ENCODE results near the gene LURAP1L.
A peak's percentile ranks its signal among the peaks of the same experiment; 100 is the strongest.

The LURAP1L gene

GRCh38 chr9:12760758-12761157, 14.1 kb upstream of the LURAP1L start:
- no peaks in the 10 kb centered on the region for H3K36me3 ChIP-seq (ENCODE audit: insufficient read depth, low read length)
- no peaks in the 10 kb centered on the region for H3K27me3 ChIP-seq (ENCODE audit: insufficient read depth, low read length)
- no peaks in the 10 kb centered on the region for H3K9me3 ChIP-seq (ENCODE audit: low read length)
- H3K4me3 ChIP-seq (ENCODE audit: low read length) = no peak overlapping the region
- H2AFZ ChIP-seq (ENCODE audit: low read depth, low read length) = no peak overlapping the region
- H3K4me1 ChIP-seq (ENCODE audit: insufficient read depth, low read length) = no peaks in the 10 kb centered on the region

- Histone ChIP-seq H3K4me3 (ENCODE audit: low read length) (no peak overlapping the region), H2AFZ (ENCODE audit: low read depth, low read length) (no peak overlapping the region), H3K4me1 (ENCODE audit: insufficient read depth, low read length) (no peaks in the 10 kb centered on the region), H3K36me3 (ENCODE audit: insufficient read depth, low read length) (no peaks in the 10 kb centered on the region), H3K9me3 (ENCODE audit: low read length) (no peaks in the 10 kb centered on the region), H3K27me3 (ENCODE audit: insufficient read depth, low read length) (no peaks in the 10 kb centered on the region)
Observed at GRCh38 chr9:12764150-12764549, 10.7 kb upstream of the LURAP1L start.

GRCh38 chr9:12765088-12765798, 9.6 kb upstream of the LURAP1L start:
- Histone ChIP-seq H3K9me3 (ENCODE audit: low read length) (no peaks in the 10 kb centered on the region), H3K36me3 (ENCODE audit: insufficient read depth, low read length) (no peaks in the 10 kb centered on the region)

GRCh38 chr9:12766357-12766756, 8.5 kb upstream of the LURAP1L start:
- no peak overlapping the region for H2AFZ ChIP-seq (ENCODE audit: low read depth, low read length)
- H3K27me3 ChIP-seq (ENCODE audit: insufficient read depth, low read length) = no peaks in the 10 kb centered on the region
- no peak overlapping the region for H3K4me3 ChIP-seq (ENCODE audit: low read length)
- H3K4me1 ChIP-seq (ENCODE audit: insufficient read depth, low read length) = no peaks in the 10 kb centered on the region
- H3K36me3 ChIP-seq (ENCODE audit: insufficient read depth, low read length) = no peaks in the 10 kb centered on the region
- no peaks in the 10 kb centered on the region for H3K9me3 ChIP-seq (ENCODE audit: low read length)

More at GRCh38 chr9:12765088-12765798, 9.6 kb upstream of the LURAP1L start:
- Histone ChIP-seq H2AFZ (ENCODE audit: low read depth, low read length) (no peak overlapping the region), H3K4me3 (ENCODE audit: low read length) (no peak overlapping the region), H3K27me3 (ENCODE audit: insufficient read depth, low read length) (no peaks in the 10 kb centered on the region), H3K4me1 (ENCODE audit: insufficient read depth, low read length) (no peaks in the 10 kb centered on the region)

- Histone ChIP-seq H3K9me3 (ENCODE audit: low read length) (no peaks in the 10 kb centered on the region), H2AFZ (ENCODE audit: low read depth, low read length) (no peak overlapping the region), H3K4me1 (ENCODE audit: insufficient read depth, low read length) (no peaks in the 10 kb centered on the region), H3K27me3 (ENCODE audit: insufficient read depth, low read length) (no peaks in the 10 kb centered on the region), H3K36me3 (ENCODE audit: insufficient read depth, low read length) (no peaks in the 10 kb centered on the region), H3K4me3 (ENCODE audit: low read length) (no peak overlapping the region)
Observed at GRCh38 chr9:12770261-12770660, 4.6 kb upstream of the LURAP1L start.

- Histone ChIP-seq H3K4me1 (ENCODE audit: insufficient read depth, low read length) (peaks cover 5% of the 10 kb centered on the region), H3K27me3 (ENCODE audit: insufficient read depth, low read length) (no peaks in the 10 kb centered on the region), H3K9me3 (ENCODE audit: low read length) (no peaks in the 10 kb centered on the region), H3K4me3 (ENCODE audit: low read length) (no peak overlapping the region), H2AFZ (ENCODE audit: low read depth, low read length) (no peak overlapping the region), H3K36me3 (ENCODE audit: insufficient read depth, low read length) (no peaks in the 10 kb centered on the region)
Observed at GRCh38 chr9:12771891-12772290, 2.9 kb upstream of the LURAP1L start.

GRCh38 chr9:12773562-12773961, 1.3 kb upstream of the LURAP1L start:
- Histone ChIP-seq H2AFZ (ENCODE audit: low read depth, low read length) (no peak overlapping the region), H3K36me3 (ENCODE audit: insufficient read depth, low read length) (no peaks in the 10 kb centered on the region), H3K9me3 (ENCODE audit: low read length) (no peaks in the 10 kb centered on the region), H3K4me1 (ENCODE audit: insufficient read depth, low read length) (peaks cover 5% of the 10 kb centered on the region), H3K4me3 (ENCODE audit: low read length) (no peak overlapping the region), H3K27me3 (ENCODE audit: insufficient read depth, low read length) (no peaks in the 10 kb centered on the region)

- Histone ChIP-seq H3K4me3 (ENCODE audit: low read length) (peak overlapping the region; percentile 67), H3K9me3 (ENCODE audit: low read length) (no peaks in the 10 kb centered on the region), H3K4me1 (ENCODE audit: insufficient read depth, low read length) (peaks cover 5% of the 10 kb centered on the region), H3K27me3 (ENCODE audit: insufficient read depth, low read length) (no peaks in the 10 kb centered on the region), H3K36me3 (ENCODE audit: insufficient read depth, low read length) (no peaks in the 10 kb centered on the region), H2AFZ (ENCODE audit: low read depth, low read length) (peak overlapping the region; percentile 88)
Observed at GRCh38 chr9:12775679-12776512, 1.1 kb downstream of the LURAP1L start.

- Histone ChIP-seq H2AFZ (ENCODE audit: low read depth, low read length) (peak overlapping the region; percentile 88), H3K36me3 (ENCODE audit: insufficient read depth, low read length) (no peaks in the 10 kb centered on the region), H3K4me3 (ENCODE audit: low read length) (peak overlapping the region; percentile 67), H3K27me3 (ENCODE audit: insufficient read depth, low read length) (no peaks in the 10 kb centered on the region), H3K9me3 (ENCODE audit: low read length) (no peaks in the 10 kb centered on the region), H3K4me1 (ENCODE audit: insufficient read depth, low read length) (peaks cover 5% of the 10 kb centered on the region)
Observed at GRCh38 chr9:12776513-12777055, 1.8 kb downstream of the LURAP1L start.

- Histone ChIP-seq H3K4me1 (ENCODE audit: insufficient read depth, low read length) (peaks cover 5% of the 10 kb centered on the region), H2AFZ (ENCODE audit: low read depth, low read length) (peak overlapping the region; percentile 88), H3K36me3 (ENCODE audit: insufficient read depth, low read length) (no peaks in the 10 kb centered on the region), H3K9me3 (ENCODE audit: low read length) (no peaks in the 10 kb centered on the region), H3K4me3 (ENCODE audit: low read length) (peak overlapping the region; percentile 67), H3K27me3 (ENCODE audit: insufficient read depth, low read length) (no peaks in the 10 kb centered on the region)
Observed at GRCh38 chr9:12777121-12778022, 2.6 kb downstream of the LURAP1L start.

GRCh38 chr9:12778389-12778788, 3.6 kb downstream of the LURAP1L start:
- H3K36me3 ChIP-seq (ENCODE audit: insufficient read depth, low read length) = no peaks in the 10 kb centered on the region
- no peaks in the 10 kb centered on the region for H3K9me3 ChIP-seq (ENCODE audit: low read length)
- no peaks in the 10 kb centered on the region for H3K27me3 ChIP-seq (ENCODE audit: insufficient read depth, low read length)
- no peak overlapping the region for H2AFZ ChIP-seq (ENCODE audit: low read depth, low read length)
- H3K4me1 ChIP-seq (ENCODE audit: insufficient read depth, low read length) = peaks cover 5% of the 10 kb centered on the region
- no peak overlapping the region for H3K4me3 ChIP-seq (ENCODE audit: low read length)

GRCh38 chr9:12781226-12781733, 6.5 kb downstream of the LURAP1L start:
- no peaks in the 10 kb centered on the region for H3K36me3 ChIP-seq (ENCODE audit: insufficient read depth, low read length)
- H3K4me1 ChIP-seq (ENCODE audit: insufficient read depth, low read length) = peaks cover 5% of the 10 kb centered on the region
- H2AFZ ChIP-seq (ENCODE audit: low read depth, low read length) = no peak overlapping the region
- no peak overlapping the region for H3K4me3 ChIP-seq (ENCODE audit: low read length)
- H3K9me3 ChIP-seq (ENCODE audit: low read length) = no peaks in the 10 kb centered on the region
- no peaks in the 10 kb centered on the region for H3K27me3 ChIP-seq (ENCODE audit: insufficient read depth, low read length)

All from neuron (in vitro differentiated cells).